Trophoblast cell (in vitro differentiated cells and primary cell): ENCODE results near the gene CEP164.

Experiments
- DNase-seq, 2 donors: peaks; one replicate each; pipeline ENCODE4 v3.0.0-alpha.2; 2016
- H2AFZ ChIP-seq: 2 replicates; pipeline ENCODE4 v1.6.1; 2013; ENCODE audit warnings: low read length, moderate library complexity, mild to moderate bottlenecking; ENCODE audit not compliant: insufficient read depth, poor library complexity
- H2AK5ac ChIP-seq: 2 replicates; pipeline ENCODE4 v1.6.1; 2013; ENCODE audit warnings: mild to moderate bottlenecking, low read length
- H2BK120ac ChIP-seq: 2 replicates; pipeline ENCODE4 v1.6.1; 2013; ENCODE audit warnings: low read length, mild to moderate bottlenecking, moderate library complexity; ENCODE audit not compliant: insufficient read depth, poor library complexity
- H2BK12ac ChIP-seq: 2 replicates; pipeline ENCODE4 v1.6.1; 2013; ENCODE audit warnings: mild to moderate bottlenecking, low read length, moderate library complexity
- H2BK5ac ChIP-seq: 2 replicates; pipeline ENCODE4 v1.6.1; 2013; ENCODE audit warnings: low read length, low read depth, moderate library complexity, mild to moderate bottlenecking; ENCODE audit not compliant: poor library complexity
- H3K14ac ChIP-seq: 2 replicates; pipeline ENCODE4 v1.6.1; 2013; ENCODE audit warnings: mild to moderate bottlenecking, low read length
- H3K18ac ChIP-seq: 2 replicates; pipeline ENCODE4 v1.6.1; 2013; ENCODE audit warnings: mild to moderate bottlenecking, low read length
- H3K23ac ChIP-seq: 2 replicates; pipeline ENCODE4 v1.6.1; 2013; ENCODE audit warnings: low read length
- H3K27ac ChIP-seq: 2 replicates; pipeline ENCODE4 v1.5.1; 2013; ENCODE audit warnings: low read depth, mild to moderate bottlenecking, inconsistent platforms, low read length, moderate library complexity
- H3K27me3 ChIP-seq: 2 replicates; pipeline ENCODE4 v1.6.1; 2013; ENCODE audit warnings: inconsistent platforms, mild to moderate bottlenecking, low read length, moderate library complexity; ENCODE audit not compliant: insufficient read depth
- H3K36me3 ChIP-seq, 2 experiments: 1 replicate in 1 of 2; 2 replicates in 1 of 2; pipeline ENCODE4 v1.6.1; 2013; ENCODE audit warnings: low read length in 2 of 2, mild to moderate bottlenecking in 2 of 2, moderate library complexity in 1 of 2; ENCODE audit not compliant: insufficient read depth in 2 of 2, control insufficient read depth in 1 of 2
- H3K4ac ChIP-seq: 2 replicates; pipeline ENCODE4 v1.6.1; 2013; ENCODE audit warnings: low read depth, mild to moderate bottlenecking, low read length, moderate library complexity
- H3K4me1 ChIP-seq, 2 experiments: 1 replicate in 1 of 2; 2 replicates in 1 of 2; pipeline ENCODE4 v1.6.1; 2013; ENCODE audit warnings: low read length in 2 of 2, mild to moderate bottlenecking in 2 of 2, moderate library complexity in 1 of 2; ENCODE audit not compliant: insufficient read depth in 2 of 2, control insufficient read depth in 1 of 2
- H3K4me2 ChIP-seq: 2 replicates; pipeline ENCODE4 v1.6.1; 2013; ENCODE audit warnings: inconsistent platforms, mild to moderate bottlenecking, low read length, moderate library complexity
- H3K4me3 ChIP-seq: 2 replicates; pipeline ENCODE4 v1.5.1; 2013; ENCODE audit warnings: mild to moderate bottlenecking, low read depth, low read length, inconsistent platforms
- H3K79me1 ChIP-seq: one replicate; pipeline ENCODE4 v1.6.1; 2013; ENCODE audit warnings: low read length
- H3K79me2 ChIP-seq: 2 replicates; pipeline ENCODE4 v1.6.1; 2013; ENCODE audit warnings: low read length, mild to moderate bottlenecking; ENCODE audit not compliant: control insufficient read depth, insufficient read depth, poor library complexity
- H3K9ac ChIP-seq: 2 replicates; pipeline ENCODE4 v1.6.1; 2013; ENCODE audit warnings: mild to moderate bottlenecking, low read length
- H3K9me3 ChIP-seq: 2 replicates; pipeline ENCODE4 v1.6.1; 2013; ENCODE audit warnings: low read depth, mild to moderate bottlenecking, control low read depth, inconsistent platforms, low read length; ENCODE audit not compliant: insufficient read depth
- H4K12ac ChIP-seq: 2 replicates; pipeline ENCODE4 v1.6.1; 2013; ENCODE audit warnings: low read depth, mild to moderate bottlenecking, low read length, moderate library complexity
- H4K8ac ChIP-seq: 2 replicates; pipeline ENCODE4 v1.6.1; 2013; ENCODE audit warnings: low read depth, mild to moderate bottlenecking, low read length, moderate library complexity
- H4K91ac ChIP-seq: one replicate; pipeline ENCODE4 v1.6.1; 2013; ENCODE audit warnings: low read depth, mild to moderate bottlenecking, low read length, moderate library complexity
- WGBS: extraction: QIAGEN DNeasy Blood & Tissue Kit; methylation state at CpG from one replicate; pipeline ENCODE4 v1.1.7; 2013; ENCODE audit warnings: missing lambda C conversion rate; ENCODE audit not compliant: insufficient read length, insufficient coverage; ENCODE audit errors: extremely low coverage; 5-methylcytosine and 5-hydroxymethylcytosine counted together

CEP164 gene

GRCh38 chr11:117281869-117282268 lies 45.8 kb upstream of the CEP164 start:
- peak overlapping the region; percentile 10 for H4K91ac ChIP-seq
- H3K23ac ChIP-seq = no peak overlapping the region
- H3K79me1 ChIP-seq = no peaks in the 10 kb centered on the region
- H3K18ac ChIP-seq = peak overlapping the region; percentile 26
- peak overlapping the region; percentile 20 for H2BK12ac ChIP-seq
- H2BK5ac ChIP-seq = no peak overlapping the region
- H3K36me3 ChIP-seq = peaks cover 9 to 18% of the 10 kb centered on the region in 2 experiments
- peak overlapping the region; percentile 15 for H3K27ac ChIP-seq
- H2AFZ ChIP-seq = no peak overlapping the region
- H3K9me3 ChIP-seq = no peaks in the 10 kb centered on the region
- peaks cover 11 to 13% of the 10 kb centered on the region in 2 experiments for H3K4me1 ChIP-seq
- H4K8ac ChIP-seq = no peak overlapping the region
- no peak overlapping the region for H3K9ac ChIP-seq
- H2BK120ac ChIP-seq = peak overlapping the region; percentile 54
- no peak overlapping the region for H4K12ac ChIP-seq
- WGBS = no CpG with 5 or more reads among the region's 7 CpGs
- no peak overlapping the region for H3K4ac ChIP-seq
- no peaks in the 10 kb centered on the region for H3K27me3 ChIP-seq
- no peak overlapping the region for H3K4me2 ChIP-seq
- no peaks in the 10 kb centered on the region for H3K79me2 ChIP-seq
- no peak overlapping the region for H3K4me3 ChIP-seq
- no peak for DNase-seq
- no peak overlapping the region for H3K14ac ChIP-seq
- peak overlapping the region; percentile 60 for H2AK5ac ChIP-seq

DNA sequence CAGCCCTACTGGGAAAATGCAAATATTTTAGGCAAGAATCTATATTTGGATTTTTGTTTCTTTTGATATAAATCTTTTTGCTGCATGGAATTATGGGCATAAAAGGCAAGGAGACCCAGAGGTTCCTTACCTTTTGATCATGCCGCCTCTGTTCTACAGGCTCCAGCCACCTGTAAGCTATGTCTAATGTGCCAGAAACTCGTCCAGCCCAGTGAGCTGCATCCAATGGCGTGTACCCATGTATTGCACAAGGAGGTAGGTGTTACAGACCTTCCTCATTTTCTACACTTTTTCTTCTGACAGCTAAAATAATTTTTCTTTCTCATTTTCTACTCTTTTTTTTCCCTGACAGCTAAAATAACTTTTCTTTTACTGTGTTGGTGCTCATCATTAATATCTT lies 44.7 kb upstream of the CEP164 start:
- H3K4me1 ChIP-seq = peaks cover 11 to 13% of the 10 kb centered on the region in 2 experiments
- H3K27ac ChIP-seq = no peak overlapping the region
- H4K8ac ChIP-seq = no peak overlapping the region
- H3K18ac ChIP-seq = no peak overlapping the region
- H3K27me3 ChIP-seq = no peaks in the 10 kb centered on the region
- no peak overlapping the region for H2BK12ac ChIP-seq
- H3K36me3 ChIP-seq = peaks cover 9 to 23% of the 10 kb centered on the region in 2 experiments
- H3K79me1 ChIP-seq = no peaks in the 10 kb centered on the region
- no peak for DNase-seq
- H2AK5ac ChIP-seq = no peak overlapping the region
- no peak overlapping the region for H3K4me2 ChIP-seq
- no peaks in the 10 kb centered on the region for H3K9me3 ChIP-seq
- no CpG with 5 or more reads among the region's 3 CpGs for WGBS
- H3K79me2 ChIP-seq = no peaks in the 10 kb centered on the region
- no peak overlapping the region for H3K4me3 ChIP-seq
- H3K14ac ChIP-seq = no peak overlapping the region
- no peak overlapping the region for H3K23ac ChIP-seq
- no peak overlapping the region for H2BK5ac ChIP-seq
- no peak overlapping the region for H3K4ac ChIP-seq
- H4K12ac ChIP-seq = no peak overlapping the region
- no peak overlapping the region for H3K9ac ChIP-seq
- H2AFZ ChIP-seq = no peak overlapping the region
- H2BK120ac ChIP-seq = no peak overlapping the region
- H4K91ac ChIP-seq = no peak overlapping the region

DNA sequence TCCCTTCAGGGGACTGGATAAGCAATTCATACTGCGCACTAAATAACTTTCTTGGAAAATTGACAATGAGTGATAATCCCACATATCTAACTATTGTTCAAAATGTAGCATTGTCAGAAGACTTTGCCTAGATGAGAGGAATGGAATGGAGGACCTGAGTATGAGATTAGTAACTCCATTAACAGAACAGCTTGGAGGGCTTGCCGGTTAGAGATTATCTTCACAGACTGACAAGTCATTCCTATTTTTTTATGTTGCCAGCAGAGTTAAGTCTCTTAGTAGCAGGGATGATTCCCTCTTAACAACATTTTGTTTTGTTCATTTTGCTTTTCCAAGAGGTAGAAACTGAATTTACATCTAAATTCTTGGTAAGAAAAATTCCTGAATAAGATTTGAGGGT lies 43.6 kb upstream of the CEP164 start:
- Histone ChIP-seq H2AK5ac (no peak overlapping the region), H3K9me3 (no peaks in the 10 kb centered on the region), H3K4me2 (no peak overlapping the region), H2BK120ac (no peak overlapping the region), H3K27me3 (no peaks in the 10 kb centered on the region), H4K12ac (no peak overlapping the region), H4K8ac (no peak overlapping the region), H3K27ac (no peak overlapping the region), H2BK12ac (no peak overlapping the region), H3K23ac (no peak overlapping the region), H2AFZ (no peak overlapping the region), H3K79me1 (no peaks in the 10 kb centered on the region), H3K4me1 (peaks cover 11% of the 10 kb centered on the region in 2 experiments), H3K4me3 (no peak overlapping the region), H2BK5ac (no peak overlapping the region), H3K14ac (no peak overlapping the region), H3K36me3 (peaks cover 11 to 25% of the 10 kb centered on the region in 2 experiments), H4K91ac (no peak overlapping the region), H3K4ac (no peak overlapping the region), H3K9ac (no peak overlapping the region), H3K18ac (no peak overlapping the region), H3K79me2 (no peaks in the 10 kb centered on the region)
- no peak for DNase-seq
- WGBS = no CpG with 5 or more reads among the region's 2 CpGs

- Histone ChIP-seq H3K4ac (no peak overlapping the region), H3K27ac (no peak overlapping the region), H2BK5ac (no peak overlapping the region), H3K9me3 (no peaks in the 10 kb centered on the region), H3K23ac (no peak overlapping the region), H3K79me1 (no peaks in the 10 kb centered on the region), H3K4me2 (no peak overlapping the region), H2BK12ac (no peak overlapping the region), H3K14ac (no peak overlapping the region), H3K18ac (no peak overlapping the region), H3K79me2 (no peaks in the 10 kb centered on the region), H2AK5ac (no peak overlapping the region), H4K12ac (no peak overlapping the region), H3K4me1 (peaks cover 3% of the 10 kb centered on the region in 2 experiments), H3K4me3 (no peak overlapping the region), H3K36me3 (peaks cover 23 to 46% of the 10 kb centered on the region in 2 experiments), H4K91ac (no peak overlapping the region), H3K27me3 (no peaks in the 10 kb centered on the region), H2BK120ac (no peak overlapping the region), H2AFZ (no peak overlapping the region), H4K8ac (no peak overlapping the region), H3K9ac (no peak overlapping the region)
- no CpG with 5 or more reads among the region's 2 CpGs for WGBS
- no peak for DNase-seq
These were observed 41.1 kb upstream of the CEP164 start for GRCh38 chr11:117286588-117286987.
